HepG2 (cell line): ENCODE results near the gene PPP4R4. TPM values are rescaled to one million over a fixed set of nuclear protein-coding genes. Genes with fewer than 3 reads are reported as not detected.

ENCODE experiments used
- AHR ChIP-seq: IDR thresholded peaks from 2 replicates; pipeline ENCODE4 v1.6.1; 2018; ENCODE audit warnings: missing genetic modification reagents, missing compliant biosample characterization
- ATM ChIP-seq: fragments of 450-650 bp; IDR thresholded peaks from 2 replicates; pipeline ENCODE4 v1.7.1; 2017; ENCODE audit warnings: mild to moderate bottlenecking, borderline replicate concordance
- CAMTA2 ChIP-seq: sonication (generic); formaldehyde crosslinking; IDR thresholded peaks from 2 replicates; pipeline ENCODE4 v1.4.0; 2020; ENCODE audit warnings: mild to moderate bottlenecking, missing genetic modification reagents, borderline replicate concordance
- HMG20A ChIP-seq: IDR thresholded peaks from 2 replicates; pipeline ENCODE4 v1.6.1; 2016; ENCODE audit warnings: borderline replicate concordance
- HOXA5 ChIP-seq: sonication (generic); formaldehyde crosslinking; IDR thresholded peaks from 2 replicates; pipeline ENCODE4 v1.4.0; 2020; ENCODE audit warnings: missing genetic modification reagents
- POLR2G ChIP-seq: fragments of 200-400 bp; formaldehyde crosslinking; IDR thresholded peaks from 2 replicates; pipeline ENCODE4 v1.6.1; 2018; ENCODE audit warnings: mild to moderate bottlenecking, low read depth, low read length, moderate library complexity
- PRDM10 ChIP-seq: sonication (generic); formaldehyde crosslinking; IDR thresholded peaks from 2 replicates; pipeline ENCODE4 v1.4.0; 2020; ENCODE audit warnings: low read depth, missing genetic modification reagents
- RXRA ChIP-seq: sonication (generic); formaldehyde crosslinking; IDR thresholded peaks from 2 replicates; pipeline ENCODE4 v1.5.1; 2020; ENCODE audit warnings: missing genetic modification reagents
- SP1 ChIP-seq, 2 experiments: fragments of 450-650 bp in 1 of 2; sonication (generic) in 1 of 2; formaldehyde crosslinking in 1 of 2; IDR thresholded peaks; 2 replicates each; pipeline versions ENCODE4 v1.4.0 to v1.6.1; 2016 to 2020; ENCODE audit warnings: missing genetic modification reagents in 1 of 2
- ZFP62 ChIP-seq: sonication (generic); formaldehyde crosslinking; IDR thresholded peaks from 2 replicates; pipeline ENCODE4 v1.4.0; 2020; ENCODE audit warnings: missing genetic modification reagents
- ZNF337 ChIP-seq: sonication (generic); formaldehyde crosslinking; IDR thresholded peaks from 2 replicates; pipeline ENCODE4 v1.5.1; 2020; ENCODE audit warnings: missing genetic modification reagents, low read depth, mild to moderate bottlenecking, borderline replicate concordance
- ZNF761 ChIP-seq: sonication (generic); formaldehyde crosslinking; conservative IDR thresholded peaks from 2 replicates; pipeline ENCODE4 v1.4.0; 2020; ENCODE audit warnings: mild to moderate bottlenecking, missing genetic modification reagents
- ZSCAN20 ChIP-seq: sonication (generic); formaldehyde crosslinking; IDR thresholded peaks from 2 replicates; pipeline ENCODE4 v1.4.0; 2020; ENCODE audit warnings: missing genetic modification reagents, mild to moderate bottlenecking, borderline replicate concordance
- polyA plus RNA-seq, 8 experiments: library from polyadenylated mRNA; depleted of rRNA in 3 of 8; stranded (reverse) in 7 of 8; unstranded in 1 of 8; fragments of >200 nt; fragmentation: Illumina TruSeq in 4 of 8; extraction: Trizol in 4 of 8; gene quantifications; 2 replicates each; pipeline versions ENCODE4 v1.2.1 to v1.2.3, GENCODE V29; 2011 to 2016; ENCODE audit warnings: low read depth in 4 of 8, missing spikeins in 1 of 8, mixed read lengths in 1 of 8; ENCODE audit not compliant: insufficient read depth in 1 of 8
- total RNA-seq, 5 experiments: library from RNA; depleted of rRNA; stranded (reverse); fragments of >200 nt; fragmentation: Illumina TruSeq; extraction: Trizol; gene quantifications; 2 replicates each; pipeline ENCODE4 v1.2.3, GENCODE V29; 2016; ENCODE audit warnings: low read depth in 1 of 5
- TF ChIP-seq, protein P1 (sequence below): IDR thresholded peaks from 2 replicates; pipeline ENCODE4 v1.6.1; 2016; ENCODE audit warnings: missing compliant biosample characterization, missing genetic modification reagents, borderline replicate concordance
- TF ChIP-seq, protein P2 (sequence below): IDR thresholded peaks from 2 replicates; pipeline ENCODE4 v1.6.1; 2016
- TF ChIP-seq, protein P3 (sequence below): IDR thresholded peaks from 2 replicates; pipeline ENCODE4 v1.6.1; 2016; ENCODE audit warnings: control low read depth
- TF ChIP-seq, protein P4 (sequence below): sonication (generic); formaldehyde crosslinking; conservative IDR thresholded peaks from 2 replicates; pipeline ENCODE4 v1.8.0; 2022; ENCODE audit warnings: missing genetic modification reagents

PPP4R4 gene
- total and polyA plus RNA-seq, 2 of the 13 experiments (the other 11 are each of a cell fraction or from before 2014, with no cell fraction given) = 9.5 to 19.8 TPM

DNA sequence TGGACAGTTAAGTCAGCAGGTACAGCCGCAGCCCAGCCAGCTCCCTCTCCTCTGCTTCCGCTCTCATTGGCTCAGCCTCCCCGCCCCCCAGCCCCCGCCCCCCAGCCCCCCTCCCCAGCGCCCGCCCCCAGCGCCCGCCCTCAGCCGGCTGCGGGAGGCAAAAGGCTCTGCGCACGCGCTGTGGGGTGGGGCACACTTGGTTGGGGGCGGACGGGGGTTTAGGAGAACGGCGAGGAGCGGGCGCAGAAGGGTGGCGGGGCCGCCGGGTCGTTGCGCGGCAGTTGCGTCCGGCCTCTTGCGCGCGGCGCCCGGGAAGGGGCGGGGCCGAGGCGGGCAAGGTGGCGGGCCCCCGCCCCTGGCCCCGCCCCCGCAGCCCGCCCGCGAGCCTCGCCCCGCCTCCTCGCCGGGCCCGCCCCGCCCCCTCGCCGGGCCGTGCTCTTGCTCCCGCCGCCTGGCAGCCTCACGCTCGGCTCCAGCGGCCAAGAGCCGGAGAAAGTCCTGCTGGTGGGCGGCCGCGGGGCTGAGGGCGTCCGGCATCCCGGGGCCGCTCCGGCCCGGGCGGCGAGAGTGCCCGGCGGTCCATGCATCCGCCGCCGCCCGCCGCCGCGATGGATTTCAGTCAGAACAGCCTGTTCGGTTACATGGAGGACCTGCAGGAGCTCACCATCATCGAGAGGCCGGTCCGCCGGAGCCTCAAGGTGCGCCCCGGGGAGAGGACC is at the start of gene PPP4R4 (continued):
- TF ChIP-seq, protein P1, sequence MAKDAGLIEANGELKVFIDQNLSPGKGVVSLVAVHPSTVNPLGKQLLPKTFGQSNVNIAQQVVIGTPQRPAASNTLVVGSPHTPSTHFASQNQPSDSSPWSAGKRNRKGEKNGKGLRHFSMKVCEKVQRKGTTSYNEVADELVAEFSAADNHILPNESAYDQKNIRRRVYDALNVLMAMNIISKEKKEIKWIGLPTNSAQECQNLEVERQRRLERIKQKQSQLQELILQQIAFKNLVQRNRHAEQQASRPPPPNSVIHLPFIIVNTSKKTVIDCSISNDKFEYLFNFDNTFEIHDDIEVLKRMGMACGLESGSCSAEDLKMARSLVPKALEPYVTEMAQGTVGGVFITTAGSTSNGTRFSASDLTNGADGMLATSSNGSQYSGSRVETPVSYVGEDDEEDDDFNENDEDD (CRISPR knock-in tag) = 0 out of 2 replicates have a peak, but pooled peaks have one; percentile 29
- TF ChIP-seq POLR2G (no peak), ZFP62 (no peak), ATM (no peak), CAMTA2 (CRISPR knock-in tag) (no peak), RXRA (CRISPR knock-in tag) (0 out of 2 replicates have a peak, but pooled peaks have one; percentile 12), ZNF761 (CRISPR knock-in tag) (no peak), ZSCAN20 (CRISPR knock-in tag) (0 out of 2 replicates have a peak, but pooled peaks have one; percentile 29), HOXA5 (CRISPR knock-in tag) (peak; percentile 46; the same call in 1 of the 2 replicates), SP1 (IDR thresholded peaks at IDR 0.05) (no peak), SP1 (CRISPR knock-in tag; IDR thresholded peaks at IDR 0.05) (peak; percentile 11; the same call in 1 of the 2 replicates), PRDM10 (CRISPR knock-in tag) (no peak), HMG20A (CRISPR knock-in tag) (no peak), ZNF337 (CRISPR knock-in tag) (no peak), AHR (CRISPR knock-in tag) (no peak)
- TF ChIP-seq, protein P2, sequence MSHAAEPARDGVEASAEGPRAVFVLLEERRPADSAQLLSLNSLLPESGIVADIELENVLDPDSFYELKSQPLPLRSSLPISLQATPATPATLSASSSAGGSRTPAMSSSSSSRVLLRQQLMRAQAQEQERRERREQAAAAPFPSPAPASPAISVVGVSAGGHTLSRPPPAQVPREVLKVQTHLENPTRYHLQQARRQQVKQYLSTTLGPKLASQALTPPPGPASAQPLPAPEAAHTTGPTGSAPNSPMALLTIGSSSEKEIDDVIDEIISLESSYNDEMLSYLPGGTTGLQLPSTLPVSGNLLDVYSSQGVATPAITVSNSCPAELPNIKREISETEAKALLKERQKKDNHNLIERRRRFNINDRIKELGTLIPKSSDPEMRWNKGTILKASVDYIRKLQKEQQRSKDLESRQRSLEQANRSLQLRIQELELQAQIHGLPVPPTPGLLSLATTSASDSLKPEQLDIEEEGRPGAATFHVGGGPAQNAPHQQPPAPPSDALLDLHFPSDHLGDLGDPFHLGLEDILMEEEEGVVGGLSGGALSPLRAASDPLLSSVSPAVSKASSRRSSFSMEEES (CRISPR knock-in tag) = no peak
- TF ChIP-seq, protein P3, sequence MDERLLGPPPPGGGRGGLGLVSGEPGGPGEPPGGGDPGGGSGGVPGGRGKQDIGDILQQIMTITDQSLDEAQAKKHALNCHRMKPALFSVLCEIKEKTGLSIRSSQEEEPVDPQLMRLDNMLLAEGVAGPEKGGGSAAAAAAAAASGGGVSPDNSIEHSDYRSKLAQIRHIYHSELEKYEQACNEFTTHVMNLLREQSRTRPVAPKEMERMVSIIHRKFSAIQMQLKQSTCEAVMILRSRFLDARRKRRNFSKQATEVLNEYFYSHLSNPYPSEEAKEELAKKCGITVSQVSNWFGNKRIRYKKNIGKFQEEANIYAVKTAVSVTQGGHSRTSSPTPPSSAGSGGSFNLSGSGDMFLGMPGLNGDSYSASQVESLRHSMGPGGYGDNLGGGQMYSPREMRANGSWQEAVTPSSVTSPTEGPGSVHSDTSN = no peak
- TF ChIP-seq, protein P4, sequence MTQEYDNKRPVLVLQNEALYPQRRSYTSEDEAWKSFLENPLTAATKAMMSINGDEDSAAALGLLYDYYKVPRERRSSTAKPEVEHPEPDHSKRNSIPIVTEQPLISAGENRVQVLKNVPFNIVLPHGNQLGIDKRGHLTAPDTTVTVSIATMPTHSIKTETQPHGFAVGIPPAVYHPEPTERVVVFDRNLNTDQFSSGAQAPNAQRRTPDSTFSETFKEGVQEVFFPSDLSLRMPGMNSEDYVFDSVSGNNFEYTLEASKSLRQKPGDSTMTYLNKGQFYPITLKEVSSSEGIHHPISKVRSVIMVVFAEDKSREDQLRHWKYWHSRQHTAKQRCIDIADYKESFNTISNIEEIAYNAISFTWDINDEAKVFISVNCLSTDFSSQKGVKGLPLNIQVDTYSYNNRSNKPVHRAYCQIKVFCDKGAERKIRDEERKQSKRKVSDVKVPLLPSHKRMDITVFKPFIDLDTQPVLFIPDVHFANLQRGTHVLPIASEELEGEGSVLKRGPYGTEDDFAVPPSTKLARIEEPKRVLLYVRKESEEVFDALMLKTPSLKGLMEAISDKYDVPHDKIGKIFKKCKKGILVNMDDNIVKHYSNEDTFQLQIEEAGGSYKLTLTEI (CRISPR knock-in tag) = no peak
